GM12864 (cell line): ENCODE data around the gene DIP2C.

Source experiments
- DNase-seq: peaks from one replicate; pipeline ENCODE4 v3.0.0-alpha.2; 2011; ENCODE audit warnings: low read depth
- H3K4me3 ChIP-seq: 2 replicates; pipeline ENCODE4 v1.5.1; 2011; ENCODE audit warnings: mild to moderate bottlenecking, low read depth, low read length, control low read depth
- CTCF ChIP-seq: IDR thresholded peaks from 2 replicates; pipeline ENCODE4 v1.5.1; 2011; ENCODE audit warnings: low read depth, mild to moderate bottlenecking, moderate library complexity, low read length, control low read depth, inconsistent platforms; ENCODE audit errors: missing control alignments

The DIP2C gene

GRCh38 chr10:299969-300368 lies 389.5 kb downstream of the DIP2C start:
- H3K4me3 ChIP-seq = no peak overlapping the region
- DNase-seq = no peak
- TF ChIP-seq CTCF = no peak

GRCh38 chr10:299512-299911 lies 390.0 kb downstream of the DIP2C start:
- no peak for TF ChIP-seq CTCF
- H3K4me3 ChIP-seq = no peak overlapping the region
- no peak for DNase-seq

- no peak for TF ChIP-seq CTCF
- DNase-seq = no peak
- H3K4me3 ChIP-seq = no peak overlapping the region
Measured at GRCh38 chr10:298033-298432, 391.4 kb downstream of the DIP2C start.

GRCh38 chr10:297567-297966 lies 391.9 kb downstream of the DIP2C start:
- no peak for DNase-seq
- H3K4me3 ChIP-seq = no peak overlapping the region
- TF ChIP-seq CTCF = no peak

GRCh38 chr10:293636-294035 lies 395.8 kb downstream of the DIP2C start:
- no peak for TF ChIP-seq CTCF
- H3K4me3 ChIP-seq = no peak overlapping the region
- no peak for DNase-seq

- DNase-seq = no peak
- TF ChIP-seq CTCF = no peak
Measured at GRCh38 chr10:290026-290725, 399.3 kb downstream of the DIP2C start.

GRCh38 chr10:289581-289980 lies 399.9 kb downstream of the DIP2C start:
- TF ChIP-seq CTCF = no peak
- no peak for DNase-seq
- no peak overlapping the region for H3K4me3 ChIP-seq

More at GRCh38 chr10:290026-290725, 399.3 kb downstream of the DIP2C start:
- no peak overlapping the region for H3K4me3 ChIP-seq
